Activated CD4-positive, alpha-beta T cell treated with anti-CD3 and anti-CD28 coated beads for 1 hour (primary cell): ENCODE measurements around the gene CDH16.

ENCODE experiments used
- DNase-seq: peaks from one replicate; pipeline ENCODE4 v3.0.0-alpha.2; 2020

Gene CDH16

GRCh38 chr16:66895689-66895979, 23.1 kb downstream of the CDH16 start:
- DNase-seq = no peak

- peak; percentile 44 for DNase-seq
Measured at GRCh38 chr16:66894948-66895688, 23.6 kb downstream of the CDH16 start.

GRCh38 chr16:66894055-66894454, 24.6 kb downstream of the CDH16 start:
- DNase-seq = no peak

- DNase-seq = no peak
Measured at GRCh38 chr16:66891797-66892196, 26.9 kb downstream of the CDH16 start.

- no peak for DNase-seq
Measured at GRCh38 chr16:66891360-66891759, 27.3 kb downstream of the CDH16 start.

- DNase-seq = no peak
Measured at GRCh38 chr16:66890799-66891198, 27.9 kb downstream of the CDH16 start.

- DNase-seq = no peak
Measured at GRCh38 chr16:66889622-66890021, 29.1 kb downstream of the CDH16 start.

GRCh38 chr16:66888647-66889615, 29.8 kb downstream of the CDH16 start:
- no peak for DNase-seq

- no peak for DNase-seq
Measured at GRCh38 chr16:66886914-66887313, 31.8 kb downstream of the CDH16 start.

GRCh38 chr16:66886321-66886720, 32.4 kb downstream of the CDH16 start:
- DNase-seq = no peak

GRCh38 chr16:66885491-66885890, 33.2 kb downstream of the CDH16 start:
- DNase-seq = no peak

GRCh38 chr16:66882702-66883101, 36.0 kb downstream of the CDH16 start:
- no peak for DNase-seq

- no peak for DNase-seq
Measured at GRCh38 chr16:66881964-66882508, 36.6 kb downstream of the CDH16 start.

GRCh38 chr16:66881560-66881959, 37.1 kb downstream of the CDH16 start:
- DNase-seq = no peak

GRCh38 chr16:66881014-66881417, 37.7 kb downstream of the CDH16 start:
- DNase-seq = no peak

- DNase-seq = peak; percentile 83
Measured at GRCh38 chr16:66880288-66881013, 38.2 kb downstream of the CDH16 start, which contains the start of gene PDP2. TSS of gene PDP2 (plus strand) at chr16:66880515. CDS start at chr16:66884285, 3,770 bp downstream.

GRCh38 chr16:66878067-66878466, 40.6 kb downstream of the CDH16 start:
- no peak for DNase-seq

- no peak for DNase-seq
Measured at GRCh38 chr16:66874079-66874775, 44.5 kb downstream of the CDH16 start.

GRCh38 chr16:66873685-66874055, 45.0 kb downstream of the CDH16 start:
- no peak for DNase-seq

- peak; percentile 77 for DNase-seq
Measured at GRCh38 chr16:66872943-66873684, 45.6 kb downstream of the CDH16 start.

- no peak for DNase-seq
Measured at GRCh38 chr16:66872559-66872942, 46.1 kb downstream of the CDH16 start.

- no peak for DNase-seq
Measured at GRCh38 chr16:66871840-66872239, 46.8 kb downstream of the CDH16 start.
